RPMI7951 (cell line): ENCODE results near the gene CETP. TPM values are rescaled to one million over a fixed set of nuclear protein-coding genes. Genes with fewer than 3 reads are reported as not detected.
"Not testable (repeated sequence)": the region's sequence is repeated elsewhere in the genome, so short reads cannot be mapped to it uniquely, and the experiment has no call there.

ENCODE experiments used
- DNase-seq: peaks from one replicate; pipeline ENCODE4 v3.0.0-alpha.2; 2012; ENCODE audit warnings: low read depth
- total RNA-seq: library from RNA; depleted of rRNA; stranded (reverse); fragments of >200 nt; shearing (Covaris generic); gene quantifications from 2 replicates; pipeline ENCODE4 v1.2.3, GENCODE V29; 2014

The CETP gene
- total RNA-seq, 1 experiment from 2014 or later, result 3.5 TPM

- DNase-seq, result no peak
These were observed 19.3 kb downstream of the CETP start for GRCh38 chr16:56980792-56981724.

GRCh38 chr16:56981729-56982271 lies 20.1 kb downstream of the CETP start:
- DNase-seq, result no peak

DNA sequence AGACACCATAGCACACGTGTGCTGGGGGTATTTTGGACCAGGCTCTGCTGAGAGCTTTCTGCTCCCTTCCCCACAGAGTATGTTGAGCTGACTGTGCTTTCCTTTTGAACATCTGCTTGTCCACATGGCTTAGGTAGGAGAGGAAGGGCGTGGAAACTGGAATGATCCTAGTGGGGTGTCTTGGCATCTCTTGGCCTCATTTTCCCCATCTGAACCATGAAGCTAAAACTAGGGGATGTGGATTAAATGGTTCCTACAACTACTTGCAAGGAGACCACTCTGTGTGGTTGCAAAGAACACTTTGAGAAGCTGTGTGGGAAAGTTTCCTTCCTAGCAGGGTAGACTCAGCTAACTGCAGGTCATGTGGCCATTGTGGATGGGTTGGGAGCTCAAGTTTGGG lies 20.9 kb downstream of the CETP start:
- DNase-seq, result no peak

DNA sequence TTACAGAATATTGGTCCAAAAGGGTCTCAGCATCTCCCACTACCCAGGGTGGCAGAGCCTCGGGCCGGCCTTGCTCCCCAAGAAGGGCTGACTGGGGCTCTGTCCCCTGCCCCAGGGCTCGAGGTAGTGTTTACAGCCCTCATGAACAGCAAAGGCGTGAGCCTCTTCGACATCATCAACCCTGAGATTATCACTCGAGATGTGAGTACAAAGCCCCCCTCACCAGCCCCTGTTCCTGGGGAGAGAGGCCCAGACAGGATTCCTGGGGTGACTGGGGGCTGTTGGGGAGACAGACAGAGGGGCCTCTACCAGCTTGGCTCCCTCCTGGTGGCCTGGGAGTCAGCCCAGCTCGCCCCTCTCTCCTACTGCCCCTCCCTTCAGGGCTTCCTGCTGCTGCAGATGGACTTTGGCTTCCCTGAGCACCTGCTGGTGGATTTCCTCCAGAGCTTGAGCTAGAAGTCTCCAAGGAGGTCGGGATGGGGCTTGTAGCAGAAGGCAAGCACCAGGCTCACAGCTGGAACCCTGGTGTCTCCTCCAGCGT lies 21.5 kb downstream of the CETP start:
- DNase-seq, result no peak

DNA sequence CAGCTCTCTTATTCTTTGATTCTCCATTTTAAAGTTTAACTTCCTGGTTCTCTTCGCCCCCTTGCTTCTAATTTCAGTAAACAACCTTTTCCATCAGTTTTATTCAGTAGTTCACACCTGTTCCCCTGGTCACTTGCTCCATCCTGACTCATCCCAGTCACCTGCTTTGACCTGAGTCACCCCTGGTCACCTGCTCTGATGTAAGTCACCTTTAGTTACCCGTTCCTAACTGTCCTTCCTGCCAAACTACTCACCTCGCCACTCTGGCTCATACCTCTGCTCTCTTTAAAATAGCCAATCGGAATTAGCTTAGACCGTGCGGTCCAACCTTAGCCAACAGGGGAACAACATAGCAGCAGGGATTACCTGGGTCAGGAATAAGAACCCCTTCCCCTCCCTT lies 22.9 kb downstream of the CETP start:
- no peak for DNase-seq

- DNase-seq, result peak; percentile 87
These were observed 23.7 kb downstream of the CETP start for GRCh38 chr16:56985288-56985961.

GRCh38 chr16:56985962-56986360 lies 24.2 kb downstream of the CETP start:
- DNase-seq, result no peak

- no peak for DNase-seq
These were observed 24.6 kb downstream of the CETP start for GRCh38 chr16:56986361-56986760.

DNA sequence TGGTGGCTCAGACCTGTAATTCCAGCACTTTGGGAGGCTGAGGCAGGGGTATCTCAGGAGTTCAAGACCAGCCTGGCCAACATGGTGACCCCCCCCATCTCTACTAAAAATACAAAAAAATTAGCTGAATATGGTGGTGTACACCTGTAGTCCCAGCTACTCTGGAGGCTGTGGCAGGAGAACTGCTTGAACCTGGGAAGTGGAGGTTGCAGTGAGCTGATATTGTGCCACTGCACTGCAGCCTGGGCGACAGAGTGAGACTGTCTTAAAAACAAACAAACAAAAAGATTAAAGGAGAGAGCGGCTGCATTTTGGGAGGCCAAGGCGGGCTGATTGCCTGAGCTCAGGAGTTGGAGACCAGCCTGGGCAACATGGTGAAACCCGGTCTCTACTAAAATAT lies 25.2 kb downstream of the CETP start:
- DNase-seq, result not testable (repeated sequence)

DNA sequence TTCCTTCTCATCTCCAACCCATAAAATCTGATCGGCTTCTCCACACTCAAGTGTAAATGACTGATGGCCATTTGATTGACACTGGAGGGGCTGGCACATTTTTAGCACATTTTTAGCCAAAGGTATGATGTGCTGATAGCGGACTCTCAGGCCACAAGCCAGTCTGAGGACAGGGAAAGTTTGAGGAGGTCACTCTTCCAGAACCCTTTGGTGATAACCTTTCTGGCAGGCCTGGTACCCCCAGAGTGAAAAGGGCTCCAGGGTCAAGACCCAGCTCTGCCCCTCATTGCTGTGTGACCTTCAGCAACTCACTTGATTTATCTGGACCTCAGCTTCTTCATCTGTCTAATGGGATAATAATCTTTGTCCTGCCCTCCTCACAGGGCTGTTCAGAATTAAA lies 25.9 kb downstream of the CETP start:
- DNase-seq, result no peak

DNA sequence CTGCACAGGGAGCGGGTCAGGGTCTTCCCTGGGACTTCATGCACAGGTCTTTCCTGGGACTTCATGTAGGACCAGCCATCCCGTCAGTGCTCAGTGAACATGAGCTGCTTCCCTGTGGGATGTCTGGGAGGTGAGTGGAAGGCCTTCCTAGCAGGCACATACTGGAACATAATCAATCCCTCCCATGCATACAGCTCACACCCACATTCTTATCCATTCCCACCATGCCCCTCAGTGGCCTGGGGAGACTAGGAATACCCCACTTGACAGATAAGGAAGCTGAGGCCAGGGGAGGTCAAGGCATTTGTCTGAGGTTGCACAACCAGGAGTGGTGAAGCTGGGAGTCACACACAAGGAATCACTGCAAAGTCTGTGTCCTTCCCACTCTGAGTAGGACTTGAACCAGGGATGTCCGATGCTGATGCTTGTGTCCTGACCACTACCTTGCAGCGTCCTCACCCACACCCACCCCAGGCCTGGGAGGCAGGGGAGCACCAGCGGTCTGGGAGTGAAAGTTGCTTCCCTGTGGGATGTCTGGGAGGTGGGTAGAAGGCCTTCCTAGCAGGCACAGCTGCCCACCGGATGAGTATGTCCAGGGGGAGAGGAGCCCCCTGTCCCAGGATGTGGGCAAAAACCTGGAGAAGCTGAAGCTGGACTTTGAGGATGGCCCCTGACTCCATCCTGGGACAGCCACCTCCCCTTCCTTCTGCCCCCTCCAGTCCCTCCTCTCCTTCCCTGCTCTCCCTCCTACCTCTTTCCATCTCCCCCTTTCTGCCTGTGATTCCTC lies 26.6 kb downstream of the CETP start:
- DNase-seq, result no peak

- peak; percentile 87 for DNase-seq
These were observed 27.5 kb downstream of the CETP start, which contains the start of gene NLRC5 for GRCh38 chr16:56988948-56989945. Gene NLRC5 (plus strand): TSS chr16:56989557. CDS start chr16:57020713, 31,156 bp downstream.

DNA sequence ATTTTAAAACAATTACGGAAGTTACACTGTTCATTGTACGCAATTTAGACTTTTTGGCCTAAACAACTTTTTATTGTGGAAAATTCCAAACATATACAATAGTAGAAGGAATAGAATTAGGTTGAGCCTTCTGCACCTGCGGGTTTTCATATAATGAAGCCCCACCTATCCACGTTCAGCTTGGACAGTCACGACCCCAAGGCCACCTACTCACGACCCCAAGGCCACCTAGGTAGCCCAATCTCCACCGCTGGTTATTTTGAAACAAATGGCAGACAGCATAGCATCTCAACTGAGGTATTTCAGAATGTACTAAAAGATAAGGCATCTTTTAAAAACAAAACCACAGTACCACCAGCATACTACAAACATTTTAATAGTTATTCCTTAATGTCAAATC lies 28.2 kb downstream of the CETP start:
- DNase-seq, result no peak

DNA sequence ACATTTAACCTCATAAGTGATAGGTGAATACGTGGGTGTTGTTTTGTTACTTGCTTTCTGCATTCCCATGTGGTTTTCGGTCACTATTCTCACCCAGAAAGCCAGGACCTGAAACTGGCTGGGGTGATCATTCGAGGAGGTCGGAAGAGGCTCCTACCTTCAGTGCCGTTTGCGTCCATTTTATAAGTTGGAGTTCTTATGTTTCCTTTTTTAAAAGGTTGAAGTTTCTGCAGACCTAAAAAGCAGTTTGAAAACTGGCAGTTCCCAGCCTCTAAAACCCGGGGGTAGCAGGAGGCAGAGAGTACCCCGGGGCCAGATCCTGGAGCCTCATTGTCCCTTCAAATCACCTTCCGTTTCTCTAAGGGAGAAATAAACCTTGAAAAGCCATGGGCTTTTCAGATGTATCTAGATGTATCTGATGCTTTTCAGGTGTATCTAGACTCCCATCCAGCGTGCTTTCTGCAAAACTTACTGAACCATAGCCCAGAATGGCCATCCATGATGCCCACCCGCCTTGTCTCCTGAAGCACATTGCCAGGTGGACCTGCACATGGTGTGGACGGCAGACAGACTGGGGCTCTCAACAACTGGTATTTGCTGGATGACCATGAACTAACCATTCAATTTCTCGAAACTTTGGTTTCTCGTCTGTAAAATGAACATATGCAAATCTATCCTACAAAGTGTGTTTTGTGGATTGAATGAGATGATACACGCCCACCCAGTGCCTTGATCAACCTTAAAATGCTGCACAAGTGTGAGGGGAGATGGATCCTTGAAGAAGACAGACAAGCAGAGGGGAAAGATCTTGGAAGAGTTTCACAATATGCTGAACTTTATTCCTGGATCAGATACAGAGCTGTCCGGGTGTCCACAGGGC lies 28.9 kb downstream of the CETP start:
- DNase-seq, result no peak

- DNase-seq, result not testable (repeated sequence)
These were observed 30.7 kb downstream of the CETP start for GRCh38 chr16:56992431-56992830.

DNA sequence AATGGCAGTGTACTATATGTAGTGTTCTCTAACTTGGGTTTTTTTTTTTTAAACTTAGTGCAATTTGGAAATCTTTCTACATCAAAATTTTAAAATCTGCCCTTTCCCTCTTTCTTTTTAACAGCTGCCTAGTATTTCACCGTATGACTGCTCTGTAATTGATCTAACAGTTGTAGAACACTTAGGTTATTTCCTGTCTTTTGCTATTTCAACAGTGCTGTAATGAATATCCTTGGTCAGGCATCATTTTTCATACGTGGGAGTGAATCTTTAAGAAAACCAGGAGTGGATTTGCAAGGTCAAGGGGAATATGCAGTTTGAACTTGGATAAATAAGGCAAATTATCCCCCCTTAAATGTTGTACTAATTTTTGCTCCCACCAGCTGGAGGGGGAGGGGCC lies 31.5 kb downstream of the CETP start:
- DNase-seq, result no peak

GRCh38 chr16:56994311-56994710 lies 32.6 kb downstream of the CETP start:
- DNase-seq, result no peak

GRCh38 chr16:56995136-56995805 lies 33.5 kb downstream of the CETP start:
- DNase-seq, result no peak

DNA sequence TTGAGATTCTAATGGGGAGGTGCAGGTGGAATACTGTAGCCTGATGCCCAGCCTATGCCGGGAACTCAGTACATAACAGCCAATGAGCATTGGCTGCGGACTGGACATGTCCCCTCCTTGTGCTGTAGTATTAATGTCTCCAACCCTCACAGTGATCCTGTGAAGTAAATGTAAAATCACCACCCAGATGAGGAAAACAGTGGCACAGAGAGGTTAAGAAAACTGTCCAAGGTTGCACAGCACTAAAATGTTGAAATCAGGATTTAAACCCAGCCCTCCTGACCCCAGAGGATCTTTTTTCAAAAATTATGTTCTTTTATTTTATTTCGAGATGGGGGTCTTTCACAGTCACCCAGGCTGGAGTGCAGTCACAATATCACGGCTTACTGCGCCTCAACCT lies 35.5 kb downstream of the CETP start:
- DNase-seq, result no peak
